CD4-positive, alpha-beta T cell treated with Interleukin-17A for 1 hour (primary cell): Measurements from ENCODE around the gene EXOC6.

Experiments
- DNase-seq: peaks from one replicate; pipeline ENCODE4 v3.0.0-alpha.2; 2020

Gene EXOC6

DNA sequence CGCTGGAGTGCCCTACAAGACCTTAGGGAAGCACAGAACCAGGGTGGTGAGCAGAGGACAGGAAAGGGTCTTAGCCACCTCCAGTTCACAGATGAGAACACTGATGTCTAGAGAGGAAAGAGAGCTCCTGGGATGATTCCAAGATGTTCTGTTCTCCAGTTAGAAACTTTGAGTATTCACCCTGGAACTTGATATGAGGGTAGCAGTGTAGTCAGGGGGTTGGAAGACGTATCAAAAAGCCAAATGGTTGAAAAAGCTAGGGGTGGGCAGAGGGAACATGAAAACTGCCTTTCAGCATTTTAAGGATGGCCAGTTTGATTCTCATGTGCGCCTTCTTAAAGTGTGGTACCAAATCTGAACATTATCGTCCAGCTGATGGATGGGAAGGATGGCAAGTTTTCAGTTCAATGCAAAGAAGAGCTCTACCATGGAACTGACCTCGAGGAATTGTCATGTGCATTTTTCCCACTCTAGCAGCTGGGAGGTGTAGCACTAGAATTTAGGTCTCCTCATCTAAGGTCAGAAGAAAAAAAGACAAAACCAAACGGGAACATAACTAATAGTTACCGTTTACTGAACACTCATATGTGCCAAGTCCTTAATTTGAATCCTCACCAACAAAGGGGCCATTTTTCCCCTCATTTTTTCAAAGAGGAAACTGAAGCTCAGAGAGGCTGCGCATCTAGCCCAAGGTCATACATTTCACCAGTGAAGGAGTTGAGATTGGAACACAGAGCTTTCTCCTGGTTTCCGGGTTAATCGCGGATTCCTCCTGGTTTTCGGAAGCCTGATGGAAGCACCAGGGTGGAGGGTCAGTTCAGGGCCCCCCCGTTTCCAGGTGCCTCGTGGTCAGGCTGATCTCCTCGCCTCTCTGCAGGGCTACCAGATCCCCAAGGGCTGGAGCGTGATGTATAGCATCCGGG, 219.4 kb downstream of the EXOC6 start:
- DNase-seq: no peak

GRCh38 chr10:93068411-93069244, 220.3 kb downstream of the EXOC6 start:
- DNase-seq: no peak

DNA sequence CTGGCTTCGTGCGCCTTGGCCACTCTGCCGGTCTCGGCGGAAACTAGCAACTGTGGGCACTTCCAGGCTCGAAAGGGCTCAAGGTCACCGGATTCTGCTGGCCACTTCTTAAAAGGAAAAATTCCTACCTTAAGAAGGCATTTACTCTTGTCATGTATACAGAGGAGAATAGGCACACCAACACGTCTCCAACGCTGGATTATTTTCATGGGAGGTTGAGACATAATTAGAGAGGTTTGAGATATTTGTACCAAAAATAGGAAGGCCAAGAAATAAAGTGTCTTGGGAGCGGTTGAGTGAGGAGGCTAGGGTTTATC, 220.9 kb downstream of the EXOC6 start:
- DNase-seq: no peak

DNA sequence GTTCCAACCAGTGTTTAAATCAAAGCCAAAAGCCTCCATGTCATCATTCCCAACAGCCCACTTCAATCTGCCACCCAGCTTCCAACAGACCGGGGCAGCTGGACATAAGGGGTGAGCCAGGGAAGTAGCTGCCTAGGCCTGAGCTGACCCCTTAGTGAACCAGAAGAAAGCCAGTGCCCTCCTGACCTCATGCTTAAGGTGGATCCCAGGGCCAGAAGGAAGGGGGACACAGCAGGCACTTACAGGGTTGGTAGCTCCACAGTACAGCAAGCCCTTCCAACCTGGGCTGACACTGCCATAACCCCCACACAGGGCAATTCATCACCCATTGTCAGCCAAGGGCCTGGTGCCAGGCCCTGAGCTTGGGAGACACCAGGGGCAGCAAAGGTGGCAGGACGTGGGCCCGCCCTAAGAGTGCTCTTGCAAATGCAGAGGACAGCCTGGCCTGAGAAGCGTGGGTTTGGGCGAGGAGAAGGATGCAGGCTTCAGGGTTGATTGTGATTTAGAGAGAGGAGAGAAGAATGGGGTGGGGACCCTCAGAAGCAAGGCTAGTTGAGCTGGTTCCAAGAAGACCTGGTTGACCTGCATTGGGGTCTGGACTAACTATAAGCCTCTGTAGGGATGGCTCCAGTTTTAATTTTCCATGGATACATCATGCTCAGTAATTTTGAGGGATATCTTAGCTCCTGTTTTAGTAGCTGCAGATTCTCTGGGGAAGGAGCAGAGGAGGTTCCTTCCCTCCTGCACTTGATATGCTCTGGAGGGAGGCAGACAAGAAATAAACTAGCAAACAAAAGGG, 222.3 kb downstream of the EXOC6 start:
- no peak for DNase-seq

DNA sequence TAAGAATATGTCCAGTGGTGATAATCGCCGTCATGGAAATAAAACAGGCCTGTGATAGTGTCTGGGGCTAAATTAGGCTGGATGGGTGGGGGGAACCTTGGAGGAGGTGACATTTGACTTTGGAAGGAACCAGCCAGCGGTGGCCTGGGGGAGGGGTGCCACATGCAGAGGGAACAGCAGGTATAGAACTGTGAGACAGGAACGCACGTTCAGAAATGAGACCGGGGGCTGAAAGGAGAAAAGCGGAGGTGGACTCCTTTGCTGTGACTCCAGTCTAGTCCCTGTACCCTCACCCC, 222.8 kb downstream of the EXOC6 start:
- DNase-seq: no peak

DNA sequence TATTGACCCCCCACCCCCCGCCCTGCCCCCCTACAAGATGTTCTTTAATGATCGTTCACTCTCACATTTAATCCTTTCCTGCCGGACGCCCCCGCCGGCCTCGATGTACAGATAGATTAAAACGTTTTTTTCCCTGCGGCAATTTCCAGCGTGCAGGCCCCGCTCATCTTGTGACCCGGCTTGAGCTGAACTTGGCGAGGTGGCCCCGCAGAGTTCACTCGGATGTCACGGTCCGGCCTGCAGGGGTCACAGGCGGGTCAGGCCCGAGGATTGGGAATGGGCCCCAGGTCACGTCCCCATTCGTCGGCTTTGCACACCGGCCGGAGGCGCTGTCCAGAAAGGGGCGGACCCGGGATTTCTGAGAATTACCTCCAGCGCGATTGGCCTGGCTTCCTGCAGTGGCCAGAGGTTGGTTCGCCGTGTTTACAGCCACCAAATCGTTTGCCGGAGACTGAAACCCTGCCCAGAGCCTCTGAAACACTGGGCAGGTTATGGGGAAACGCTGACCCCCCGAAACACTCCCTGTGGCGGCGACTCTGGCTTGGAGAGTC, 223.4 kb downstream of the EXOC6 start:
- no peak for DNase-seq

DNA sequence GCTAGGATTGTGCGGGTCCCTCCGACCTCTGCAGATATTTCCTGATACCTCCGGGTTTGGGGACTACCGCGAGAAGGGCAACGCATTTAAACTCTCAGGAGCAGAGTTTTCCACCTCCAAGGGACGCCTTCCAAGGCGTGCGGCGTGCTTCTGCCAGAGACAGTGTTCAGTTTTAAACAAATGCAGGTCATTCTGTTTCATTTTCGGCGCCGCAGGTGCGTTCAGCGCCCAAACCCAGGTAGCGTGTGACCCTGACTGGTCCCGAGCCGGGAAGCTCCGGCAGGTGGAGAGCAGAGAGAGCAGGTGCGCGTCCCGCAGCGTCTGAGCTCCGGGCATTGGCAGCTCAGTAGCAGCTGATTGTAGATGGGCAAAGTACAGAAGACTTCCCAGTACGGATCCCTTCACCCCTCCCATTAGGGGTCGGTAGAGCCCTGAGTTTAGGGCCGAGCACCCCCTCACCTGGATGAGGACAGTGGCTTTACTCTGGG, 223.9 kb downstream of the EXOC6 start:
- no peak for DNase-seq

DNA sequence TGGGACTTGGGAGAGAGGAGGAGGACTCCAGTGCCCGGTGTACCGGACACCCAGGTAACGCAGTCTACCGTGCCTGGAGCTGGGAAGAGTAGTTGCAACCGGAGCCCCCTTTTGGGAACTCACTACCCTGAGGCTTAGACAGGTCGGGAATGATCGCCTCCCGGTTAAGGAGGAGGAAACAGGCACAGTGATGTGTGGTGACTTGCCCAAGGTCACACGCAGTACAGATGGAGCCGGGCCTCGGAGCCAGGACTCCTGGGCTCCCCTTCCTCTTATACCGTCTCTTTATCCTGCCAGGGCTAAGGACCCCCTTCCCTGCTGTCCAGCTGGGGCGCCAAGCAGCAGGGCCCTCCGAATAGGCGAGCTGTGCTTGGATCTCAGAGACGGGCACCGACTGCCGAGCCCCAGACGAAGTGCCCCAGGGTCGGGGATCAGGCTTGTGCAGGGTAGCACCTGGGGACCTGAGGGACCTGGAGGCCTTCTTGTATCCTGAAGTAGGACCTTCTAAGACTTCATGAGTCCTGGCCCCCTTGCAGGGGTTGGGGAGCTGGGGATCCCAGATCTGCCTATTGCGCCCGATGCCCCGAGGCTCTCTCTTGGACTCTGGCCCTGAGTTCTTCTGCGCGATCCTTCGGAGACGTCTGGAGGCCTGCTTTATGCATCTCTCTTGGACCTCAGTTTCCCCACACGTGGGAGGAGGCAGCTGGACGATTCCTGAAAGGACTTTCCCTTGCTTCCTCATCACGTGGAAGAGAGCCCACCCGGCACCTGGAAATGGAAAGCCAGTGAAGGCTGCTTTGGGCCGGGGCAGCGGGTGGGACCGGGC, 224.6 kb downstream of the EXOC6 start:
- no peak for DNase-seq

- DNase-seq: no peak
Measured at GRCh38 chr10:93073539-93074146, 225.3 kb downstream of the EXOC6 start, which contains the start of gene CYP26A1. Gene CYP26A1, plus strand, starts transcription at chr10:93073893. Its CDS starts 42 bp downstream, at chr10:93073935.

DNA sequence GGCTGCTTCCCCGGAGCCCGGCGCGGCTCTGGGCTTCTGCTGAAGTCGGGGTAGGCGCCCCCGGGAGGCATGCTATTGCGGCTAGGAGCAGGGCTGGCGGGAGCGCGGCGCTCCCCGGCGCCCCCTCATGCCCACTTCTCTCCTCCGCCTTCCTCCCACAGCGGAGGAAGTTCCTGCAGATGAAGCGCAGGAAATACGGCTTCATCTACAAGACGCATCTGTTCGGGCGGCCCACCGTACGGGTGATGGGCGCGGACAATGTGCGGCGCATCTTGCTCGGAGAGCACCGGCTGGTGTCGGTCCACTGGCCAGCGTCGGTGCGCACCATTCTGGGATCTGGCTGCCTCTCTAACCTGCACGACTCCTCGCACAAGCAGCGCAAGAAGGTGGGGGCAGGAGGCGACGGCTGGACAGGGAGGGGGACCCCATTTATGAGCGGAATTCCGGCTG, 225.9 kb downstream of the EXOC6 start:
- DNase-seq: no peak

GRCh38 chr10:93074597-93075368, 226.5 kb downstream of the EXOC6 start:
- DNase-seq: no peak

- DNase-seq: no peak
Measured at GRCh38 chr10:93075369-93076221, 227.3 kb downstream of the EXOC6 start.

DNA sequence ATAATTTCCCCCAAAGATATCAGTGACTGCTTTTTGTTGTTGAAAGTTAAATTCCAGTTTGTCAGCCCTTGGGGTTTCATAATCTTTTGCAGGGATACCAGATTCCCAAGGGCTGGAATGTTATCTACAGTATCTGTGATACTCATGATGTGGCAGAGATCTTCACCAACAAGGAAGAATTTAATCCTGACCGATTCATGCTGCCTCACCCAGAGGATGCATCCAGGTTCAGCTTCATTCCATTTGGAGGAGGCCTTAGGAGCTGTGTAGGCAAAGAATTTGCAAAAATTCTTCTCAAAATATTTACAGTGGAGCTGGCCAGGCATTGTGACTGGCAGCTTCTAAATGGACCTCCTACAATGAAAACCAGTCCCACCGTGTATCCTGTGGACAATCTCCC, 228.6 kb downstream of the EXOC6 start:
- no peak for DNase-seq

GRCh38 chr10:93077860-93078337, 229.6 kb downstream of the EXOC6 start:
- no peak for DNase-seq

DNA sequence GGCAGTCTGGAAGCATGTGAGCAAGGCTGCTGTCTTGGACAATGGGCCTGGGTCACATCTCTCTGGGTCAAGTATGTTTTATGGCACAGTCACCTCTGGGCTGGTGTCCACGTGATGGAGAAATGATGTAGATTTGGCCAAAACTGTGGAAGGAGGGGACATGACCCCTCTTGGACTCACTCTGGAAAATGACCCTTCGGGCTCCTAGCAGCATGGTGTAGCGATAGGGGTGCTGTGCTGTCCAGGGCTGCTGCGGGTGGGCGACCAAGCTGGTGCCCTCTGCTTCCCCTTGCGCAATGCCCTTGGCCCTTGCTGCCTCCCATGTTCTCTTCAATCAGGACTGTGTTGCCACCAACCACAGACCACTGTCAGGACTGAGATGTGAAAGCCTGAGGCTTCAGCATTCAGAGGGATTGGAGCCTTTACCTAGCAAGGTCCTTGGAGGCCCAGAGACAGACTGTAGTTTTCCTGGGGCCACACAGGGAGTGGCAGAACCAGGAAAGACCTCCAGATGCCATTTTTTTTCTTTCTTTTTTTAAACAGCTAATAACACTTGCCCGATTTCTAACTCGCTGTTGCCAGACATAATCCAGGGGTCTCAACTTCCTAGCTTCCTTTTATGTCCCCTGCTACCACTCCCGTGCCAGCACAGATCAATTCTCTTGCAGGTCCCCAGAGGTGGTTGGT, 231.5 kb downstream of the EXOC6 start:
- DNase-seq: no peak

DNA sequence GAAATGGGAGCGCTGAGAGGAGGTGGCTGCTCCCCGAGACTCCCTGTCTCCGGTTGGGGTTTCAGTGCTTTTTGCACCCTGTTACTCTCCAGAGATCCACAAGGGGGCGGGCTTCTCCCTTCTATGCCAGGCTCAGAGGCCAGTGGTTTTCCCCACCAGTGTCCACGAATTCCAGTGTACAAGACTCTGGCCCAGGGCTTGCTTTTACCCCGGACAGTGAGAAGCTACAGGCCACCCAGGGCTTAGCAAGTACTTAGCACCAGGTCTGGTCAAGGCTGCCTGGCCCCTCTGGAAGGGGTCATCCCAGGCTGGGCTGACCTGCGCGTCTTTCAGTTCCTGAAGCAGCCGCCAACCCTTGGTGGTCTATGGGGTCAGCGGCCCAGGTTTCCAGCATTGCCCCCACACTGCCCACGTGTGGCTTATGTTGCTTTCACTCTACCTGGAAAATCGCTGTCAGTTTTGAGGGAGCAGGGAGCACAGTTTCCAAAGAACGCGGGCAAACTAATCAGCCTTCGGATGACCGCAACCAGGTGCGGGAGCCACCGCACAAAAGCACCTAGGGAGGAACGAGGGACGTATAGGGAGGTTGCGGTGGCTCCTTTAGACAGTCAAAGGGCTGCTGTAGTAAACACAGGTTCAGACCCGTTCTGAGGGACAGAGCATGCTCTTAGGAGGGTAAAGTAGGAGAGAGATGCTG, 232.2 kb downstream of the EXOC6 start:
- peak; percentile 43 for DNase-seq

DNA sequence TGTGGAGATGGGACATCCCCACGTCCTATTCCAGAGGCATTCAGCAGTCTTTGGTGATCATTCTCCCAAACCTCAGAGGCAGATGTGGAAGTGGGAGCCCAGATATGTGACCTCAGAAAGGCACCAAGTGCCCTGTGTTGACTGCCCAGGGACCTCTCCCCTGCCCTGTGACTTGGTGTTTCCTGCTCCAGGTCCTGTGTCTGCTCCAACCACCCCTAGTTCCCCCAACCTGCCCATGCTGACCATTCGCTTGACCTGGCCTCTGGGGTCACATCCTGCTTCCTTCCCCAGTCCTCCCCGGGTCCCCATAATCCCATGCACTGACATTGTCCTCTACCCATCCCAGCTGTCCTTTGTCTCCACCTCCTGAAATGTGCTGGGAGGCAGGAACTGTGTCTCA, 233.0 kb downstream of the EXOC6 start:
- no peak for DNase-seq

GRCh38 chr10:93081834-93082233, 233.5 kb downstream of the EXOC6 start:
- no peak for DNase-seq
